HG03095 (cell line): ENCODE results near the gene ZSCAN32.
A peak's percentile ranks its signal among the peaks of the same experiment; 100 is the strongest.

Source experiments
- ATAC-seq: cut with Tn5 transposase; IDR thresholded peaks from one replicate; pipeline ENCODE4 v1.9.1; 2021; ENCODE audit warnings: moderate library complexity; ENCODE audit not compliant: unreplicated experiment

ZSCAN32 gene

DNA sequence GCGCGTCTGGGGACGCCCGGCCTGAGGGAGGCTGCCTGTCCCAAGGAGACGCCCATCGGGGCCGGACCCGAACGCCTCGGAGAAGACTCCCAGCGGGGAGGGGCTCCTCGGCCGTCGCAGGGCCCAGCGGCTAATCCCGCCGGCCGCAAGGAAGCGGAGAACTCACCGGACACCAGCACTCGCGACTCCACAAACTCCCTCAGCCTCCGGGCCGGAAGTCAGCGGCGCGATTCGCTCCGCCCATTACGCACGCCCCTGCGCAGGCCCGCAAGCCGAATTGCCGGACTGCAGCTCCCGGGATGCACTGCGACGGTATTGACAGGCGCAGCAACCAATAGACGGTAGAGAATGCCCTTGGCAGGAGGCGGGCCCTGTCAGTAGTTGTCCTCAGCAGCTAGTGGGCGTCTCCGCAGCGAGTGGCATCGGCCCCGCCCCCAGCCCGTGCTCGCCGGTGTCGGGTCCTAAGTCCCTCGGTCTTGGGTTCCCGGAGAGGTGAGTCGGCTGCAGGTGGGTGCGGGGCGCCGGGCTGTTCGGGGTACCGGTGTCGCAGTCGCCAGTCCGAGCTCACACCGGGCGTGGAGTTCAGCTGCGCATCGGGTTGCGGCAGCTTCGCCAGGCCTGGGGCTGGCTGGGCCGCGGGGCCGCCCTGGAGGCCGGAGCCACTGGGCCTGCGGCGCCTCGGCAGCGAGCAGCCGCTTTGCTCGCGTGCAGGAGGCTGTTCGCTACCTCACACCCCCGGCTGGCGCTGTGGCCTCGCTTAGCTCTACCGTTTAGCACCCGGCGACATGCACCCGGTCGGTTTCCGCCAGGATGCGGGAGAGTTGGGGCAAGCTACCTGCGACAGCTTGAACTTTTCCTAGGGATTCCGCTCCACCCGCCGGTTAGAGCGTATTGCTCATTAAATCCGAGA, at the start of gene ZSCAN32, which contains the start of gene ZNF174:
Gene ZSCAN32, minus strand, starts transcription at position 226 of the 910 bp plus-strand sequence. CDS start 3,447 bp downstream, outside the sequence.
Gene ZNF174, plus strand, starts transcription at position 437 of the 910 bp plus-strand sequence. CDS start 790 bp downstream, outside the sequence.
- ATAC-seq: peak; percentile 95

DNA sequence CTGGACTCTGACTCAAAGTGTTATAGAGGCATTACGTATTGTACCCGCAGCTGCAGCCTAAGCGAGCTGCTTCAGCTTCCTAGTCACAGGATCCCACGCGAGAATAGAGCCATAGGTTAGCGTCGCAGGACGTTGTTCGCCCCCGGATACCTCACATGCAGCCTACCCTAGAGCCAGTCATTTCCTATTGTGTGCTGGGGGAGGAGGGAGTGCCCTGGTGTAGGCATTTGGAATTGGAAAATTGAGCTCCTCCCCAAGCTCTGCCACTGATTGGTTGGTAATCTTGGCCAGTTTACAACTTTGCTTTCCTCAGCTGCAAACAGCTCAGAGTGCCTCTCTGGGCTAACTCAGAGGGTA, 43.2 kb upstream of the ZSCAN32 start:
- ATAC-seq: peak; percentile 17

GRCh38 chr16:3443108-3444031, 42.6 kb upstream of the ZSCAN32 start, which contains the start of the genes NAA60 and ZNF597:
Gene NAA60 (plus strand): TSS chr16:3443680. CDS start chr16:3476228, 32,548 bp downstream.
Gene ZNF597 (minus strand): TSS chr16:3443504. CDS start chr16:3443153, 351 bp downstream.
- ATAC-seq: peak; percentile 82

DNA sequence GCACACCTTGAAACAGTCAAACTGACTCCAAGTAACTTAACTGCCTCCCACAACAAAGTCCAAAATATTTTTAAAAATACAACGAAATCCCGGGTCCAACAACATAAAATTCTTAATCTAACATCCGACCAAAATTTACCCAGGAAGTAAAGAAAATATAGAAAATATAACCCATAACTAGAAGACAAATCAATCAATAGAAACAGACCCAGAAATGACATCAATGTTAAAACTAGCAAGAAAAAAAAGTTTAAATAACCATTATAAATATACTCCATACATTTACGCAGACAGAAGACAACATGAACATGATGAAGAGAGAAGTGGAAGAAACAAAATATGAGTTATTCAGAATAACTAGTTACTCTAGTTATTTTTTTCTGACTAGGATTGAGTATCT, 38.8 kb upstream of the ZSCAN32 start:
- no peak for ATAC-seq

- no peak for ATAC-seq
Observed at GRCh38 chr16:3434373-3434772, 33.6 kb upstream of the ZSCAN32 start.

- ATAC-seq: no peak
Observed at GRCh38 chr16:3431779-3432219, 31.0 kb upstream of the ZSCAN32 start.

DNA sequence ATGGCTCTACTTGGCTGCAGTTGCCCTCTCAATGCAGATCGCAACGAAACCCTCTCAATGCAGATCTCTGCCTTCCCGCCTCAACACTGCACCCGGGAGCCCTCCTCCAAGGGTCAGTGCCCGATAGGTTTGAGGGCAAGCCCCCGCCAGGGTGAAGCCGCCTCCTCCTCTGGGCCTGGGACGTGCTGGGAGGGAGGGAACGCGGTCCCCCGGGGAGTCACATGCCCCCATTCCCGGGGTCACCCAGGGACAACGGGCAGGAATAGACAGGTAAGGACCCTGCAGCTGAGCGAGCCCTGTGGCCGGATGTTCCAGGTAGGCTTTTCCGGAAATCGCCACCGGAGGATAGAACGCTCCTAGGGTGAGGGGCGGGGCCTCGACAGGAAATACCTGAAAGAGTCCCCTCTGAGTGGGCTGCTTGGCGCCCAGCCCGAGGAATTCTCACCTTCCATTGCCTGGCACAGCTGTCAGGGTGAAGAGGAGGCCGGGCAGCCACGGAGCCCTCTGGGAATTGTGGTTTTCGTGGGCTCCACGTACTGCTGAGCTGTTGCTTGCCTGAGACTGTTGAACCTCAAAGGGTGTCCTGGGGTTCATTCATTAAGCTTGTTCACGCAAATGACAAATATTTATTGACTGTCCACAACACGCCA, 13.1 kb upstream of the ZSCAN32 start:
- ATAC-seq: no peak

- no peak for ATAC-seq
Observed at GRCh38 chr16:3408561-3409197, 7.9 kb upstream of the ZSCAN32 start.

- no peak for ATAC-seq
Observed at GRCh38 chr16:3401719-3402397, 1.1 kb upstream of the ZSCAN32 start.

DNA sequence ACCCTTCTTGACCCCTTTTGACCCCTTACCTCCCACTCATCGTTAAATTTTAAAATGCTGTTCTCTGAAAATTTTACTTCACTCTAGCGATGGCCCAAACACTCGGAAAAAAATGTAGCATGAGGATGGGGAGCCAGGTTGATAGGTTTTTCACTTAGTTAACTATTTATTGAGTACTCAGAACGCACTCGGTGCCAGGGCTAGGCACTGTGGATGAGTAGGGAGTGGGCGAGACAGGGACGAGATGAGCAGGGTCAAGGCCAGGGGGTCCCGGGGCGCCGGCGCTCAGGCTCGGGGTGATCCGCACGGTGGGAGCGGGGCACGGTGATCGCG, 392 bp downstream of the ZSCAN32 start:
- no peak for ATAC-seq

DNA sequence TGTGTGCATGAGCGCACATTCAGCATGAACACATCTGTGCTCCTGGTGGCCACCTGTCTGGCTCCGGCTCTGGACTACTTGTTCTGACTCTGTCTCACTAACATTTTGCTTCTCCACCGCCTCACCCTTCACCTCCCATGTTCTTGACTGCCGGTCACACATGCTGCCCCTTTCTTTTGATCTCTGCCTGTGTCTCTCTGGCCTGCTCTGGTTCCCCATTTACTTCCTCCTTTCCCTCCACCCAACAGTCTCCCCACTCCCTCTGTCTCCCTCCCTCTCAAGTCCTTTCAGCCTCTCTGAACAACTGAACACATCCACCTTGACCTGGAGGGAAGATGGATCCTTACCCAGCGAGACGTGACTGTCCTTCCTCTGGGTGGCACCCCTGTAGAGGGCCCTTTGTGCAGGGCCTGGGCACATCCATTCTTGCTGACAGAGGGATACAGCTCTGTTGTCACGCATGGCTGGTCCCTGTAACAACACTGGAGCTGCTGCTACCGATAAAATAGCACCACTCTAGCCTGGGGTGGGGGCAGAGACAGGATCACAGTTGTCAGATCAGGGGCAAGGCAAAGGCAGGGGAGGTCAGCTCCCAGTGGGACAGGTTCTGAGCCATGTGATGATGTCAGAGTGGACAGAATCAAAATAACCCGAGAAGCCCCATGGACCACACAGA, 11.0 kb downstream of the ZSCAN32 start:
- ATAC-seq: no peak

- ATAC-seq: no peak
Observed at GRCh38 chr16:3388325-3388724, 12.5 kb downstream of the ZSCAN32 start.

GRCh38 chr16:3383045-3383448, 17.8 kb downstream of the ZSCAN32 start:
- no peak for ATAC-seq

- no peak for ATAC-seq
Observed at GRCh38 chr16:3377917-3378316, 22.9 kb downstream of the ZSCAN32 start.

GRCh38 chr16:3375680-3376079, 25.1 kb downstream of the ZSCAN32 start:
- no peak for ATAC-seq

DNA sequence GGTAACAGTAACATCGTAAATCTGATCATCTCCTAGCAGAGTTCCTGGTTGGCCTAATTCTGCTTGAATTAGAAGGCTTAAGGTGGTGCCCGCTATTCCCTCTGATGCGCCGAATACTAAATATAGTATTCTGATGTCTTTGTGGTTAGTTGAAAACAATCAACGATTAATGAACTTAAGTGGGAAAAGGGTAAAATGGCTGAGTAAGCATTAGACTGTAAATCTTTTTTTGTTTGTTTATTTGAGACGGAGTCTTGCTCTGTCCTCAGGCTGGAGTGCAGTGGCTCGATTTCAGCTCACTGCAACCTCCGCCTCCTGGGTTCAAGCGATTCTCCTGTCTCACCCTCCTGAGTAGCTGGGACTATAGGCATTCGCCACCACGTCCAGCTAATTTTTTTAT, 31.7 kb downstream of the ZSCAN32 start:
- no peak for ATAC-seq

GRCh38 chr16:3364774-3365427, 35.9 kb downstream of the ZSCAN32 start:
- ATAC-seq: no peak

GRCh38 chr16:3363793-3364192, 37.0 kb downstream of the ZSCAN32 start:
- no peak for ATAC-seq

DNA sequence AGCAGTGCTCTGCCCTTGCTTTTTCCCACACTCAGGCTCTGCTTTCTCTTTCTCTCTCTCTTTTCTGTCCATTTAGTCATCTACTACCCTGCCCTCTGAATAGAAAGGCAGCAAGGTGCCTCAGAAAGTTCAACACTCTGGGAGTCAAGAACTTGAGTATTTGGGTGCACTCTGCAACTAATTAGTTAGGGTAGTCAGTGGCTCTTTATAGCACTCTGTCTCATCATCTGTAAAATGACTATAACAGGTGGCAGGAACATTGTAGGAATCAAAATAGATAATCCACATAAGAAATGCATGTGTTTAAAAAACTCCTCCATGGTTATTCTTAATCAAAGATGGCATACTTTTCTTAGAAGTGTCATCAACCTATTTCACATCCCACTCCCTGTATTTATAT, 37.9 kb downstream of the ZSCAN32 start:
- ATAC-seq: no peak
